ENCODE results near the gene CTRB2.

CTRB2 gene

DNA sequence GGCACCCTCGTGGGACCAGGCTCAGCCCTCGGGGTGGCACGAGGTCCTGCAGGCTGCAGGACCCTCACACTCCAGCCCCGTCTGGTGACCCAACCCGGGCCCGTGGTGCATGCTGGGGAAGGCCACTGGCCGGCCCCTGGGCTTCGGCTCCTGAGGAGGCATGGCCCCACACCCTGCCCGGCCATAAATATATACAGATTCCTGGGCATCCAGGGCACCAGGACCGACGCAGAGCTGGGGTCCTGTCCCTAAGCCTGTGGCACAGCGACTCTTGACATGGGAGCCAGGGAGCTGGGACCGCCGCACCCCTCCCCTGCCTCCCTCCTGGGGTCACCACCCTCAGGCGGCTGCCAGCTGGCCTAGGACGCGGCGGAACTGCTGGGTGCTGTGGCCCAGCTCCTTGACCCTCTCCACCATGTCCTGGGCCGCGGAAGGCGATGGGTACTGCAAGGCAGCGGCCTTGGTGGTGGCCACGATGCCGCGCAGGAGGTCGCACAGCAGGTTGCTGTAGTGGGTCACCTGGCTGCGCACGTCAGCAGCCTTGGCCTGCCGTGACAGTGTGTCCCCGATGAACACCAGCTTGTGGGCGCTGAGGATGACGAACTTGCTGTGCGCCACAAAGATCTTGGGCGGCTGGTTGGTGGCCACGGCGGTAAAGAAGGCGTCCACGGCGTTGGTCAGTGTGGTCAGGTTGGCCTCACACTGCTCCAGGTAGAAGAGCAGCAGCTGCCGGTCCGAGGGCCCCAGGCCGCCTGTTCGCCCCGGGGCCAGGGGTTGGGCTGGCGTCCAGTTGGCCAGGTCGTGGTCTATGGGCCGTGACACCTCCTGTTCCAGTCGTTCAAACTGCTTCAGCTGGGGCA, 22.4 kb upstream of the CTRB2 start:
- ChIA-PET POLR2A (no interaction called here), CTCF (no interaction called here)
- DNase-seq (ENCODE audit: extremely low spot score): no peak
- TF ChIP-seq SUZ12 (IDR thresholded peaks at IDR 0.05): no peak
- TF ChIP-seq, protein P1, sequence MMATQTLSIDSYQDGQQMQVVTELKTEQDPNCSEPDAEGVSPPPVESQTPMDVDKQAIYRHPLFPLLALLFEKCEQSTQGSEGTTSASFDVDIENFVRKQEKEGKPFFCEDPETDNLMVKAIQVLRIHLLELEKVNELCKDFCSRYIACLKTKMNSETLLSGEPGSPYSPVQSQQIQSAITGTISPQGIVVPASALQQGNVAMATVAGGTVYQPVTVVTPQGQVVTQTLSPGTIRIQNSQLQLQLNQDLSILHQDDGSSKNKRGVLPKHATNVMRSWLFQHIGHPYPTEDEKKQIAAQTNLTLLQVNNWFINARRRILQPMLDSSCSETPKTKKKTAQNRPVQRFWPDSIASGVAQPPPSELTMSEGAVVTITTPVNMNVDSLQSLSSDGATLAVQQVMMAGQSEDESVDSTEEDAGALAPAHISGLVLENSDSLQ (IDR thresholded peaks at IDR 0.05): no peak
- TF ChIP-seq ARNT (IDR thresholded peaks at IDR 0.05): no peak
- no peak for TF ChIP-seq FOXK2 (IDR thresholded peaks at IDR 0.05)
- TF ChIP-seq BHLHE40 (IDR thresholded peaks at IDR 0.05; ENCODE audit: borderline replicate concordance): no peak

DNA sequence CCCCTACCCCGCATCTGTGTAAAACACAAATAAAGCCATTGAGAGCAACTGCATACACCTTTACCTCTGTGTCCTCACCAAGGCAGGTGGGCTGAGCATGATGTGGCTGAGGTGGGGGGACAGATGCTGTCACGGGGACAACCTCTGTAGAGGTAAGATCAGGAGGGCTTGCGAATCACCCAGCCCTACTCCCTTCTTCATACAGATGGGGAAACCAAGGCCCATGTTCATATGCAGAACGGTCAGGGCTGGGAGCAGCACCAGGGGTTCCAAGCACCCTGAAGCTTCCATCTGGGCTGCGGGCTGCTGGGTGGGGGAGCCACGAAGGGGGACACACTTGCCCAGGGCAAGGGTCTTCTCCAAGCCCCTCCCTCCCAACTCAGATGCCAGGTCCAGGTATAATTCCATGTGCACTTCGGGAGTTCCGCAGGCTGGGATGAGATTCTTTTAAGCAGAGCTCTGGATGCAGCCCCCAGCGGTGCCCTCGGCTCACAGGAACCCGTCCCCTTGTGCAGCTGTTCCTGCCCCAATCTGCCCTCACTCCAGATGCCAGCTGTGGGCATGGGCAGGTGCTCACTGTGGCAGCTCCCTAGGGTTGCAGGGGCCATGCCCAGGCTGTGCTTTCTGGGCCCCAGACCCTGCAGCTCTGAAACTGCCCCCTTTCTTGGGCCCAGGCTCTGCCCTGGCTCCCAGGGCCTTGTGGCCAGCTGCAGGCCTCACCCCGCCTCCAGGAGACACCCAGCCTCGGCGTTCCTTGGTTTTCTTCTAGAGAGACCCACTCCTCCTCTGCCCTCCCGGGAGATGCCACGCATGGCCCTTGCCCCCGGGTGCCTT, 21.4 kb upstream of the CTRB2 start:
- POLR2A ChIA-PET: no interaction called here
- CTCF ChIA-PET: no interaction called here
- no peak for DNase-seq (ENCODE audit: extremely low spot score)
- TF ChIP-seq ZNF384 (IDR thresholded peaks at IDR 0.05) (no peak), L3MBTL2 (conservative IDR thresholded peaks at IDR 0.05) (no peak), FOXA1 (IDR thresholded peaks at IDR 0.05) (no peak), BHLHE40 (IDR thresholded peaks at IDR 0.05; ENCODE audit: borderline replicate concordance) (no peak), ELF4 (IDR thresholded peaks at IDR 0.05) (no peak), ARNT (IDR thresholded peaks at IDR 0.05) (no peak), NFRKB (IDR thresholded peaks at IDR 0.05) (no peak), TARDBP (IDR thresholded peaks at IDR 0.05) (no peak), FOXM1 (IDR thresholded peaks at IDR 0.05; ENCODE audit: borderline replicate concordance) (no peak)

DNA sequence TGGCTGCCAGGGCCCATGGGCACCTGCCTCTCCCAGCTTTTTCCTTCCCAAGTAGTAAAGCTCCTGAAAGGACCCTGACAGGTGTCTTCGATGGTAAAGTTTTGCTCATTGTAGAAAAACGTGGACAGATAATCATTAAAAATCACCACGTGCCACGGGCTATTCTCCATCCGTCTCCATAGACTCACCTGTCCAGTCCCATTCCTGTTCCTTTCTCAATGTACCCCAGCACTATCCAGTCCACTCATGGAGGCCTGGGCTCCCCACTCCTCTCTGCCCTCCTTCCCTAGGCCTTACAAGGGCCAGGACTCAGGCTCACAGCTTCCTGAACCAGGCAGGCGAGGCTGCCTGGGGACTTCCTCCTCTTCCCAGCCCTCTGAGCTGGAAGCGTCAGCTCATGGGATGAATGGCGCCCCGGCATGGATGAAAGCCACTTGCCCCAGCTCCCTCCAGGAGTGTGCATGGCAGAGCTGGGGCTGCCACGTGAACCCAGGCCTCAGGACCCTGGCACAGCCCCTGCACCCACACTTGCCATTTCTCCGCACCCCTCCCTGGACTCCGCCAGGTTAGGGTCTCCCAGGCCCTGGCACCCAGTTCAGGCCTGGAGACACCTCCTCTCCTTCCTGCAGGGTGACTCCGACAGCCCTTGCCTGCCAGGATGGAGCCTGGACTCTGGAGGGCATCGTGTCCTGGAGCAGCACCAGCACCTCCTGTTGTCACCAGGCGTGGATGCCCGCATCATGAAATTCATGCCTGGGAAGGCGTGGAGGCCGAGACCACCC, 20.6 kb upstream of the CTRB2 start:
- DNase-seq (ENCODE audit: extremely low spot score): no peak
- POLR2A ChIA-PET: no interaction called here
- CTCF ChIA-PET: no interaction called here
- TF ChIP-seq TARDBP (IDR thresholded peaks at IDR 0.05) (no peak), L3MBTL2 (conservative IDR thresholded peaks at IDR 0.05) (no peak), ZNF384 (IDR thresholded peaks at IDR 0.05) (no peak), FOXA1 (IDR thresholded peaks at IDR 0.05) (no peak), HDGF (IDR thresholded peaks at IDR 0.05; ENCODE audit: borderline replicate concordance) (no peak), FOXK2 (IDR thresholded peaks at IDR 0.05) (no peak), NFRKB (IDR thresholded peaks at IDR 0.05) (no peak), SUZ12 (IDR thresholded peaks at IDR 0.05) (no peak), FOXM1 (IDR thresholded peaks at IDR 0.05; ENCODE audit: borderline replicate concordance) (no peak), CTBP1 (IDR thresholded peaks at IDR 0.05; ENCODE audit: borderline replicate concordance) (no peak)
- TF ChIP-seq, protein P1 (IDR thresholded peaks at IDR 0.05): no peak

DNA sequence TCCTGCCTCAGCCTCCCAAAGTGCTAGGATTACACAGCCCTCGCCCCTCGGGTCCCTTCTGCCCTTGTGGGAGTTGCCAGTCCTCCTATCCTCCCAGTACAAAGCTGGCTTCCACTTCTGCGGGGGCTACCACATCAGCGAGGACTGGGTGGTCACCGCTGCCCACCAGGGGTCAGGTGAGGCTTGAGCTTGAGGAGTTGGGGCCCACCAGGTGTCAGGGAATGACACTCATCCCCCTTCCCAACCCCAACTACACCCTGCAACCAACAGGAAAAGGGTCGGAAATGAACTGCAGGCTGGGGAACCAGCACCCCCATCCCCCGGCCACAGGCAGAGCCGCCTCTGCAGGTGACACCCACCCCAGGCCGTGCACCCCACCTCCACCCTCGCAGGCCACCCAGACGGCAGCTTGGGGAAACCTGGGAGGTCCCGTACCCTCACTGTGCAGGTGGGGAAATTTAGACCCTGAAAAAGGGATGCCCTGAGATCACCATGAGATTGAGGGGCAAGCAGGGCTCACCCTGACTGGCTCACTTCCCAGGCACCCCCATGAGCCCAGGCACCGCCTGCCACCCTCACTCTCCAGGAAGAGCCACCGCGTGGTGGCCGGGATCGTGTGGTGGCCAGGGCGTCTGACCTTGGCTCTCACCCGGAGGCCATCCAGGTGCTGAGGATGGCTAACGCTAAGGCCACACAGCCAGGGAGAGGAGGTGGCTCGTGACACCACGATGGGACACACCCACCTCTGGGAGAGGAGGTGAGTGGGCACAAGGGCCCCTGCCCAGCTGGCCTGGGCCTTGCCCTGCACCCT, 19.8 kb upstream of the CTRB2 start:
- POLR2A ChIA-PET: no interaction called here
- no peak for DNase-seq (ENCODE audit: extremely low spot score)
- CTCF ChIA-PET: no interaction called here
- TF ChIP-seq FOXK2 (IDR thresholded peaks at IDR 0.05) (no peak), SUZ12 (IDR thresholded peaks at IDR 0.05) (no peak), ARNT (IDR thresholded peaks at IDR 0.05) (no peak), HDGF (IDR thresholded peaks at IDR 0.05; ENCODE audit: borderline replicate concordance) (no peak), ELF4 (IDR thresholded peaks at IDR 0.05) (no peak), TARDBP (IDR thresholded peaks at IDR 0.05) (no peak)
- TF ChIP-seq, protein P1 (IDR thresholded peaks at IDR 0.05): no peak

DNA sequence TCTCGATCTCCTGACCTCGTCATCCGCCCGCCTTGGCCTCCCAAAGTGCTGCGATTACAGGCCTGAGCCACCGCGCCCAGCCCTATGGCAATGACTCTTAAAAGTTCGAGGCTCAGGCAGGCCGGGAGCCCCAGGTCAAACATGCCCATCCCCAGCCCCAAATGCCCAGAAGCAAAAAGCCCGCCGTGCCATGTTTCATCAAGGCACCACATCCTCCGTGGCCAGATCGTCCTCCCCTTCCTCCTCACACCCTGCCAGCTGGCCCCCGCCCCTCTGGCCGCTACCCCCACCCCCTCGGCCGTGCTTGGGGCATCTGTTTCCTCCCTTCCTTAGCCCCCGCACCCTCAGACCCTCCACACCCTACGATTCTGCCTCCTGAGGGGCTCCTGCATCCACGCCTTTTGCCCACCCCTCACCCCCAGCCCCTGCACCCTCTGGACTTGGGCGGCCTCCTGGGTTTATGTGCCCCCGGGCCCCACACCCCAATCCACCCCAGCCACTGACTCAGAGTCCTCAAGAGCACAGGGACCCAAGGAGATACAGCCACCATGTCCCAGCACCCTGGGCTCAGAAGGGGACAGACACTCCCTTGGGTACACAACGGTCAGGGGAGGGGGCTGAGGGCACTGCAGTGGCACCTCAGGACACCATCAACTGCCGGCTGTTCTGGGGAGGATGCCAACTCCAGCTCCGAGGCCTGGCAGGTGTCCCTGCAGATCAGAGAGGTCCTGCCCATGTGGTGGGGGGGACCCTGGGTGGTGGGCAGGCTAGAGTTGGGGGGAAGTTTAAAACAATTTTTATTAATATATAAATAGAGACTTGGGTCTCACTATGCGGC, 18.9 kb upstream of the CTRB2 start:
- POLR2A ChIA-PET: no interaction called here
- CTCF ChIA-PET: no interaction called here
- TF ChIP-seq L3MBTL2 (conservative IDR thresholded peaks at IDR 0.05) (no peak), NFRKB (IDR thresholded peaks at IDR 0.05) (no peak), SUZ12 (IDR thresholded peaks at IDR 0.05) (no peak), ELF4 (IDR thresholded peaks at IDR 0.05) (no peak), ARNT (IDR thresholded peaks at IDR 0.05) (no peak), CTBP1 (IDR thresholded peaks at IDR 0.05; ENCODE audit: borderline replicate concordance) (no peak), ZNF384 (IDR thresholded peaks at IDR 0.05) (no peak)
- no peak for DNase-seq (ENCODE audit: extremely low spot score)
